ENCODE measurements around the gene CIP2A.
A peak's percentile ranks its signal among the peaks of the same experiment; 100 is the strongest.
"Not testable (repeated sequence)": the region's sequence is repeated elsewhere in the genome, so short reads cannot be mapped to it uniquely, and the experiment has no call there.

CIP2A gene
- total RNA-seq = 6.5 to 10.1 reads per million in 2 donors

- peak; percentile 60 to 94 (median 77) for DNase-seq
Observed at GRCh38 chr3:108589081-108589997, at the start of gene CIP2A, which contains the start of gene DZIP3. Gene CIP2A, minus strand, starts transcription at chr3:108589438. Its CDS starts 63 bp downstream, at chr3:108589375. Gene DZIP3, plus strand, starts transcription at chr3:108589722. Its CDS starts 15,685 bp downstream, at chr3:108605407.

GRCh38 chr3:108629974-108630373, 40.7 kb upstream of the CIP2A start:
- DNase-seq = no peak

GRCh38 chr3:108623504-108623903, 34.3 kb upstream of the CIP2A start:
- DNase-seq = no peak

- no peak for DNase-seq
Observed at GRCh38 chr3:108620250-108620649, 31.0 kb upstream of the CIP2A start.

GRCh38 chr3:108616090-108616489, 26.9 kb upstream of the CIP2A start:
- DNase-seq = not testable (repeated sequence)

- DNase-seq = no peak
Observed at GRCh38 chr3:108610651-108611050, 21.4 kb upstream of the CIP2A start.

- DNase-seq = no peak
Observed at GRCh38 chr3:108608750-108609149, 19.5 kb upstream of the CIP2A start.

GRCh38 chr3:108605491-108605890, 16.3 kb upstream of the CIP2A start:
- DNase-seq = no peak

- DNase-seq = no peak
Observed at GRCh38 chr3:108605028-108605427, 15.8 kb upstream of the CIP2A start.

- DNase-seq = peak in 2 of 5 experiments; percentile 20 to 83
Observed at GRCh38 chr3:108603691-108604090, 14.5 kb upstream of the CIP2A start.

- no peak for DNase-seq
Observed at GRCh38 chr3:108602935-108603294, 13.7 kb upstream of the CIP2A start.

GRCh38 chr3:108602249-108602934, 13.2 kb upstream of the CIP2A start:
- DNase-seq = peak in 2 of 5 experiments; percentile 18 to 81

GRCh38 chr3:108599677-108600409, 10.6 kb upstream of the CIP2A start:
- peak in 1 of 5 experiments; percentile 88 for DNase-seq

- DNase-seq = no peak
Observed at GRCh38 chr3:108598375-108598774, 9.1 kb upstream of the CIP2A start.

- no peak for DNase-seq
Observed at GRCh38 chr3:108595321-108595720, 6.1 kb upstream of the CIP2A start.

- DNase-seq = peak in 1 of 5 experiments; percentile 68
Observed at GRCh38 chr3:108590460-108590859, 1.2 kb upstream of the CIP2A start.

GRCh38 chr3:108589998-108590323, 723 bp upstream of the CIP2A start:
- DNase-seq = no peak

- no peak for DNase-seq
Observed at GRCh38 chr3:108588601-108589000, 637 bp downstream of the CIP2A start.

GRCh38 chr3:108578064-108578463, 11.2 kb downstream of the CIP2A start:
- no peak for DNase-seq

- DNase-seq = no peak
Observed at GRCh38 chr3:108569336-108569735, 19.9 kb downstream of the CIP2A start.

GRCh38 chr3:108566599-108566998, 22.6 kb downstream of the CIP2A start:
- peak in 1 of 5 experiments; percentile 35 for DNase-seq

- peak in 1 of 5 experiments; percentile 23 for DNase-seq
Observed at GRCh38 chr3:108565506-108565905, 23.7 kb downstream of the CIP2A start.

- DNase-seq = no peak
Observed at GRCh38 chr3:108564564-108564963, 24.7 kb downstream of the CIP2A start.

Data from T-helper 2 cell (primary cell).